ENCODE results near the gene C6orf132. TPM values are rescaled to one million over a fixed set of nuclear protein-coding genes. Genes with fewer than 3 reads are reported as not detected.

C6orf132 gene
- total RNA-seq, 5 donors from 2014 or later (not counting 1 experiment from before 2014, with no cell fraction given), result 0.05 to 0.18 (median 0.08) TPM; not detected in 1

GRCh38 chr6:42148058-42148457, 5.6 kb upstream of the C6orf132 start:
- Histone ChIP-seq H3K36me3 (ENCODE audit: control insufficient read depth in 2 of 2, extremely low read depth in 1 of 2, insufficient read depth in 1 of 2, low read length in 1 of 2) (no peaks in the 10 kb centered on the region), H3K27me3 (replicated peaks in 1 of 2; ENCODE audit: control insufficient read depth in 2 of 2, extremely low read depth in 1 of 2, insufficient read depth in 2 of 2, low read length in 1 of 2) (peaks cover 3 to 26% of the 10 kb centered on the region in 2 experiments), H3K4me3 (ENCODE audit: control insufficient read depth in 1 of 2, extremely low read depth in 1 of 2, low read length in 1 of 2) (no peak overlapping the region), H3K9me3 (no peaks in the 10 kb centered on the region), H3K4me1 (ENCODE audit: control insufficient read depth in 1 of 2, extremely low read depth in 1 of 2, insufficient read depth in 2 of 2, low read length in 2 of 2) (no peaks in the 10 kb centered on the region), H3K27ac (ENCODE audit: low read length) (no peak overlapping the region)
- WGBS (ENCODE audit: insufficient coverage), result 52% methylated on average over 3 of the region's 3 CpGs
- H3K36me3 Mint-ChIP-seq, result no peaks in the 10 kb centered on the region
- no peak overlapping the region for H3K4me3 Mint-ChIP-seq
- ChIA-PET CTCF (no interaction called here), POLR2A (no interaction called here)
- ATAC-seq (replicated peaks in 1 of 4), result no peak
- peaks cover 15 to 18% of the 10 kb centered on the region in 2 donors for H3K27me3 Mint-ChIP-seq
- no peak for DNase-seq
- no peak overlapping the region for H3K27ac Mint-ChIP-seq
- H3K9me3 Mint-ChIP-seq, result no peaks in the 10 kb centered on the region
- no peaks in the 10 kb centered on the region for H3K4me1 Mint-ChIP-seq

- Histone ChIP-seq H3K36me3 (ENCODE audit: control insufficient read depth in 2 of 2, extremely low read depth in 1 of 2, insufficient read depth in 1 of 2, low read length in 1 of 2) (no peaks in the 10 kb centered on the region), H3K27ac (ENCODE audit: low read length) (no peak overlapping the region), H3K27me3 (replicated peaks in 1 of 2; ENCODE audit: control insufficient read depth in 2 of 2, extremely low read depth in 1 of 2, insufficient read depth in 2 of 2, low read length in 1 of 2) (peaks cover 3 to 35% of the 10 kb centered on the region in 2 experiments), H3K4me1 (ENCODE audit: control insufficient read depth in 1 of 2, extremely low read depth in 1 of 2, insufficient read depth in 2 of 2, low read length in 2 of 2) (peaks cover 0 to 7% of the 10 kb centered on the region in 2 experiments), H3K9me3 (no peaks in the 10 kb centered on the region), H3K4me3 (ENCODE audit: control insufficient read depth in 1 of 2, extremely low read depth in 1 of 2, low read length in 1 of 2) (no peak overlapping the region)
- Mint-ChIP-seq H3K4me1 (peaks cover 3 to 5% (median 4%) of the 10 kb centered on the region in 3 donors), H3K9me3 (no peaks in the 10 kb centered on the region), H3K27me3 (peaks cover 19 to 22% of the 10 kb centered on the region in 2 donors), H3K4me3 (no peak overlapping the region), H3K27ac (no peak overlapping the region), H3K36me3 (no peaks in the 10 kb centered on the region)
- ATAC-seq (replicated peaks in 1 of 4), result no peak
- WGBS (ENCODE audit: insufficient coverage), result 100% methylated on average over 4 of the region's 10 CpGs
- POLR2A ChIA-PET, result no interaction called here
- CTCF ChIA-PET, result no interaction called here
- no peak for DNase-seq
Measured at GRCh38 chr6:42147138-42147562, 4.7 kb upstream of the C6orf132 start.

GRCh38 chr6:42141603-42142117, 760 bp downstream of the C6orf132 start:
- ATAC-seq (replicated peaks in 1 of 4), result no peak
- H3K27ac ChIP-seq (ENCODE audit: low read length), result no peak overlapping the region
- H3K4me1 ChIP-seq (ENCODE audit: control insufficient read depth in 1 of 2, extremely low read depth in 1 of 2, insufficient read depth in 2 of 2, low read length in 2 of 2), result peaks cover 0 to 10% of the 10 kb centered on the region in 2 experiments
- CTCF ChIA-PET, result interaction anchor here in 1 of 2 donors (0.6 kb wide), 1 partner anchor 20 kb away, joined by 4 read pairs; no protein-coding TSS in a partner anchor
- Mint-ChIP-seq H3K4me1 (peaks cover 4 to 7% (median 5%) of the 10 kb centered on the region in 3 donors), H3K9me3 (no peaks in the 10 kb centered on the region), H3K27me3 (peaks cover 30 to 36% of the 10 kb centered on the region in 2 donors), H3K27ac (no peak overlapping the region), H3K36me3 (no peaks in the 10 kb centered on the region), H3K4me3 (peak overlapping the region in 1 of 3 donors; percentile 34)
- no peak for DNase-seq
- no peaks in the 10 kb centered on the region for H3K36me3 ChIP-seq (ENCODE audit: control insufficient read depth in 2 of 2, extremely low read depth in 1 of 2, insufficient read depth in 1 of 2, low read length in 1 of 2)
- POLR2A ChIA-PET, result interaction anchor here in 1 of 2 donors (0.5 kb wide), 1 partner anchor 41 kb away, joined by 3 read pairs; no protein-coding TSS in a partner anchor
- peaks cover 3 to 63% of the 10 kb centered on the region in 2 experiments for H3K27me3 ChIP-seq (replicated peaks in 1 of 2; ENCODE audit: control insufficient read depth in 2 of 2, extremely low read depth in 1 of 2, insufficient read depth in 2 of 2, low read length in 1 of 2)
- H3K9me3 ChIP-seq, result no peaks in the 10 kb centered on the region
- 74% methylated on average over 3 of the region's 13 CpGs for WGBS (ENCODE audit: insufficient coverage)
- H3K4me3 ChIP-seq (ENCODE audit: control insufficient read depth in 1 of 2, extremely low read depth in 1 of 2, low read length in 1 of 2), result no peak overlapping the region

GRCh38 chr6:42140756-42141602, 1.4 kb downstream of the C6orf132 start:
- Histone ChIP-seq H3K4me3 (ENCODE audit: control insufficient read depth in 1 of 2, extremely low read depth in 1 of 2, low read length in 1 of 2) (no peak overlapping the region), H3K27ac (ENCODE audit: low read length) (no peak overlapping the region), H3K27me3 (replicated peaks in 1 of 2; ENCODE audit: control insufficient read depth in 2 of 2, extremely low read depth in 1 of 2, insufficient read depth in 2 of 2, low read length in 1 of 2) (peaks cover 3 to 57% of the 10 kb centered on the region in 2 experiments), H3K9me3 (no peaks in the 10 kb centered on the region), H3K4me1 (ENCODE audit: control insufficient read depth in 1 of 2, extremely low read depth in 1 of 2, insufficient read depth in 2 of 2, low read length in 2 of 2) (peaks cover 0 to 10% of the 10 kb centered on the region in 2 experiments), H3K36me3 (ENCODE audit: control insufficient read depth in 2 of 2, extremely low read depth in 1 of 2, insufficient read depth in 1 of 2, low read length in 1 of 2) (no peaks in the 10 kb centered on the region)
- peaks cover 30 to 36% of the 10 kb centered on the region in 2 donors for H3K27me3 Mint-ChIP-seq
- no peaks in the 10 kb centered on the region for H3K36me3 Mint-ChIP-seq
- peak overlapping the region in 1 of 3 donors; percentile 34 for H3K4me3 Mint-ChIP-seq
- DNase-seq, result no peak
- no peak for ATAC-seq (replicated peaks in 1 of 4)
- 86% methylated on average over 7 of the region's 9 CpGs for WGBS (ENCODE audit: insufficient coverage)
- H3K4me1 Mint-ChIP-seq, result peaks cover 5 to 10% (median 8%) of the 10 kb centered on the region in 3 donors
- CTCF ChIA-PET, result interaction anchor here in 1 of 2 donors (0.6 kb wide), 1 partner anchor 21 kb away, joined by 4 read pairs; no protein-coding TSS in a partner anchor
- POLR2A ChIA-PET, result interaction anchor here in 1 of 2 donors (0.5 kb wide), 1 partner anchor 40 kb away, joined by 3 read pairs; no protein-coding TSS in a partner anchor
- no peaks in the 10 kb centered on the region for H3K9me3 Mint-ChIP-seq
- no peak overlapping the region for H3K27ac Mint-ChIP-seq

GRCh38 chr6:42140032-42140431, 2.4 kb downstream of the C6orf132 start:
- Mint-ChIP-seq H3K27me3 (peaks cover 27 to 32% of the 10 kb centered on the region in 2 donors), H3K4me3 (no peak overlapping the region), H3K9me3 (no peaks in the 10 kb centered on the region), H3K27ac (no peak overlapping the region), H3K4me1 (peaks cover 5 to 10% (median 8%) of the 10 kb centered on the region in 3 donors), H3K36me3 (no peaks in the 10 kb centered on the region)
- WGBS (ENCODE audit: insufficient coverage), result 54% methylated on average over 5 of the region's 5 CpGs
- DNase-seq, result peak in 1 of 35 experiments; percentile 32
- H3K27ac ChIP-seq (ENCODE audit: low read length), result no peak overlapping the region
- no peak overlapping the region for H3K4me3 ChIP-seq (ENCODE audit: control insufficient read depth in 1 of 2, extremely low read depth in 1 of 2, low read length in 1 of 2)
- H3K36me3 ChIP-seq (ENCODE audit: control insufficient read depth in 2 of 2, extremely low read depth in 1 of 2, insufficient read depth in 1 of 2, low read length in 1 of 2), result no peaks in the 10 kb centered on the region
- H3K4me1 ChIP-seq (ENCODE audit: control insufficient read depth in 1 of 2, extremely low read depth in 1 of 2, insufficient read depth in 2 of 2, low read length in 2 of 2), result peaks cover 0 to 10% of the 10 kb centered on the region in 2 experiments
- no peaks in the 10 kb centered on the region for H3K9me3 ChIP-seq
- peaks cover 3 to 52% of the 10 kb centered on the region in 2 experiments for H3K27me3 ChIP-seq (replicated peaks in 1 of 2; ENCODE audit: control insufficient read depth in 2 of 2, extremely low read depth in 1 of 2, insufficient read depth in 2 of 2, low read length in 1 of 2)
- no peak for ATAC-seq (replicated peaks in 1 of 4)
- CTCF ChIA-PET, result no interaction called here
- POLR2A ChIA-PET, result no interaction called here
